GM18861 (cell line): ENCODE results near the gene SEMA6D.

ENCODE experiments used
- ATAC-seq: cut with Tn5 transposase; IDR thresholded peaks from one replicate; pipeline ENCODE4 v1.9.1; 2021; ENCODE audit not compliant: unreplicated experiment

SEMA6D gene

DNA sequence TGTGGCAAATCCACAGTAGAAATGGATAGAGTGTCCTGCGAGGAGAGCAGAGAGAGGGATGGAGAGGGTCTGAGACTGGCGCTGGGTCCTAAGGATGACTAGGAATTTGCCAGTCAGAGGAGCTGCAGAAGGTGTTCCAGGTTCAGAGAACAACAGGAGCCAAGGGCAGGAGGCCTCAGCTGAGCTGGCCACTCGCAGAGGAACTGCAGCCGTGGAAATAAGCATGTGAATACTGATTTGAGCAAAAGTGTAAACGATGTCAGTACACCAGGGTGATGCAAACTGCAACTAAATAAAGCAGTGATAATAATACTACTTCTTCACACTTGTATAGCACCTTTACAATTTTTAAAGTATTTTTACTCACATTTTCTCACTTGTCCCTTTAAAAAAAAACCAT lies 24.6 kb downstream of the SEMA6D start:
- no peak for ATAC-seq

DNA sequence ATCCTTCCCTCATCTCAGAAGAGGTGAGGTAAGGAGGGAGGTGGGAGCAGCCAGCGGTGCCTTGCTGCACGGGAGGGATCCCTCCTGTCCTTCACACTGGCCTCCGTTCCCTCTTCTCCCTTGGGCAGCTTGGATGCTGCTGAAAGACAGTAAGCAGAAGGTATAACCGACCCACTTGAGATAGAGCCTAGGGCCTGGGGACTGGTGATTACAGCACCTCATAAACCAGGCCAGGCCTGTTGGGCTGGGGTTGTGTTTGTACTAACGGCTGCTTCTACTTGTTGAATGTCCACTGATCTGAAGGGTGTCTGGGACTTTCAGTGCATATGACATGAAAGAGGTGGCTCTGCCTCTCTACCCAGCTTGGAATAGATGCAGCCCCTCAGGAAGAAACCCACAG lies 25.0 kb downstream of the SEMA6D start:
- ATAC-seq, result no peak

DNA sequence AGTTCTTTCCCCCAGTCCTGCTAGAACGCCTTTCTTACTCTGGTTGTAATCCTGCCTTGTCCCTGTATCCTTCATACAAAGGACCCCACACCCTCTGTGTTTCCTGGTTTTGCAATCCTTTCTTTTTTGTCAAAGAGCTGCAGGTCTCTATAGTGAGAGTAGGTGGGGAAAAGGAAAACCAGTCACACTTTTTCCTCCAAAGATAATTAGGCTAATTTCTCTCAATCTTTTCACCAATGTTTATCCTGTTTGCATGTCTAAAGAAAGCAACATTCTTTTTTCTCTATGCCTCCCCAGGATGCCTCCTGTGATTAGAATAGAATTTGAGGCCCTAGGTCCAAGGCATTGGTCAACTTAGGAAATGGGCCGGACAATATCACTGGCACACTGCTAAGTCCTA lies 25.4 kb downstream of the SEMA6D start:
- ATAC-seq, result no peak

DNA sequence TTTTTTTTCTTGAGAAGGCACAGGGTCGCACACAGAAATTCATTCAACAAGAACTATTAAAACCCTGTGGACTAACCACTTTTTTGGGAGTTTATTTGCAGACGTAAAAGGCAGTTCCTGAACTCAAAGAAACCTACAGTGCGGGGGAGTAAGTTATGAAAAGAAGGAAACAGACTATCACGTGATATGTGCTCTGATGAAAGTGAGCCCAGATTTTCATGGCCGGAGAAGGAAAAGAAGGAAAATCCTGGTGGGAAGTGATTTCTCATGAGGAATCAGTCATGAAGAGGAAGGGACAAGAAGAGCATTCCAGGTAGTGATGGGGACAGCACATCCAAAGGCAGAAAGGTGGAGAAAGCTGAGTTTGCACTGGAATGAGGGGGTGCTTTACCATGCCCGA lies 26.1 kb downstream of the SEMA6D start:
- ATAC-seq, result no peak

DNA sequence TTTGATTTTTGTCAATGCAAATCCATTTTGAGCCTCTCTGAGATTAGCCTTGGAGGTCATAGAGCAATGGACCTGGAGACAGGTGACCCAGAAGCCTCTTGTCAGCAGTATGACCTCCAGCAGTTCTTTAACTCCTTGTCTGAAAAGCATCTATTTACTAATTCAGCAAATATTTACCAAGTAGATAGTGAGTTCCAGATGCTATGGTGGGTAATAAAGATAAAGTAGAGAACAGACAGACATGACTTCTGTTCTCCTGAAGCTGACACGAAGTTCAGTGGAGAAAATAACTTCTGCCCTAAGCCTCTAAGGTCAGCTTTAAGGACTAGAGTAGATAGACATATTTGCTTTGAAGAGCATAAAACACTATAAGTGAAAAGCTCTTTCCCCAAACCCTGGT lies 26.6 kb downstream of the SEMA6D start:
- no peak for ATAC-seq

DNA sequence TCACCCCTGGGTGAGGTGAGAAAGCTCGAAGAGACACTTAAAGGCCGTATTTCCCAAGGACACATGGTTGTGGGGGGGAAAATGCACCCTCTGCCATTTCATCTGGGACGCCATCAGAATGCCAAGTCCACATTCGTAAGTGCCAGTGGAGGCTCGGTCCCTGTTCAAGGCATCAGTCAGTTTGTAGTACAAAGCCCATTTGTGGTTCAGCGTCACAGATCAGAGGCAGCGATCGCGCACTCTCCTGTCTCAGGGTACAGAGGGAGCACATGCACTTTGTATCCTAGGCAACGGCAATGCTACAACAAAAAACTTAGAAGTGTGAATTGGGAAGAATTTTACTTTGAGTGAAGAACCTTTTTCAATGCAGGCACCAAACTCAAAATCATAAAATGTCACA lies 27.2 kb downstream of the SEMA6D start:
- ATAC-seq, result no peak

DNA sequence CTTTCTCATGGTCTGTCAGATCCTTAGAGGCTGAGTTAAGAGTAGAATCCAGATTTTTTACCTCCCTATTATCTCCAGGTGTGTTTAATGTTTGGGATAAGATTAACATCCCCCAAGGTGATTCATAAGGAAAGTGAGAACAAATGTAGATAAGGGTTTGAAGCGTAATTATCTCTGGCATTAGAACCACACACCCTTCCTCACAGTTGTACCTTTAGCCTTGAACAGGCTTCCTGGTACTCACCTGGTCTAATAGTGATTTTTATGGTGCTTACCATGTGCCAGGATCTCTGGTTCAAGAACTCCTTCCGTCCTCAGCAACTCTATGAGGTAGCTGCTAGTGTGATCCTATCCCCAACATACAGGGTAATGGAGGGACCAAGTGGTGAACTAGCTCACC lies 27.7 kb downstream of the SEMA6D start:
- no peak for ATAC-seq

DNA sequence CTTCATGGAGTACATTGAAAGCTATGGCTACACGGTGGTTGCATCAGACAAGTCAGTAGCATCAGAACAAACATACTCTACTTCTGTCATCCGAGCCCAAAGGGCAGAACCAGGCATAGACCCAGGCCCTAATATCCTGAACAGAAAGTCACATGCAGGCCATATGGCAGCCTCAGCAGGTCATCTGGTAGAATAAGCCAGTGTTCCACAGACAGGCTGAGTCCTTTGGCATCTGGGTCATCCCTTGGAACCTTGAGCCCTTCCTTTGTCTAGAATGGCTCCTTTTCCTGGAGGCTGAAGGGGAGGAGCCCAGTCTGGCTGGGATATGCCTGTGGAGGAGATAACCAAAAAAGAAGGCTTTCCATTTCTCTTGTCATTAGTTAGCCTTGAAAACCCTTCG lies 29.2 kb downstream of the SEMA6D start:
- ATAC-seq, result no peak

DNA sequence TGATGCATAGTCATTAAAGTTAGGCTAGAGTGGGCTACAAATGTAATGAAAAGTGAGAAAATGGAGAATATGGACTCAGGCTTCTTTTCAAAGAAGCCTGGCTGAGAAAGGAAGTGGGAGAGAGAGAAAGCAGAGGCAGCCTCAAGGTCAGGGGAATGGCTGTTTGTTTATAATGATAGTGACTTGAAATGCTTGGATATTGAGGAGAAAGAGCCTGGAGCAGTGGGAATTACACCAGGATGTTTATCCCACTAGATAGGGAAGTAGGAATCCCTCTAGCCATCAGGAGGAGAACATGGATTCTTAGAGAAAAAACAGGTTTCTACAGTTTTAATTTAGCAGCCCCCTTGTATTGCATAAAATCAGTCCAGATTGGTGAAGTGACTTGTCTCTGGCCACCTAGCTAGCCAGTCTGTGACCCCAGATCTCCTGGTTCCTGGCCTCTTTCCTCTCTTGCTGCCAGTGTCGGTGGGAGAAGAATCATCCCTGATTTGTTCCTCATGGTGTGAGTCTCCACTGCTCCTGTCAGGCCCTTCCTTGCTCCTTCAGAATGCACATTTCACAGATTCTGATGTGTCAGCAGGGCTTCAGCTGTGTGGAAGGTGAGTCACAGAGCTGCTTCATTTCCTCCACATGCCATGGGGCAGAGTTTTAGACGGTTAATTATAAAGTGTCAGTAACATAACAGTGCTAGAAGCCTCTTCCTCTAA lies 32.9 kb downstream of the SEMA6D start:
- no peak for ATAC-seq

DNA sequence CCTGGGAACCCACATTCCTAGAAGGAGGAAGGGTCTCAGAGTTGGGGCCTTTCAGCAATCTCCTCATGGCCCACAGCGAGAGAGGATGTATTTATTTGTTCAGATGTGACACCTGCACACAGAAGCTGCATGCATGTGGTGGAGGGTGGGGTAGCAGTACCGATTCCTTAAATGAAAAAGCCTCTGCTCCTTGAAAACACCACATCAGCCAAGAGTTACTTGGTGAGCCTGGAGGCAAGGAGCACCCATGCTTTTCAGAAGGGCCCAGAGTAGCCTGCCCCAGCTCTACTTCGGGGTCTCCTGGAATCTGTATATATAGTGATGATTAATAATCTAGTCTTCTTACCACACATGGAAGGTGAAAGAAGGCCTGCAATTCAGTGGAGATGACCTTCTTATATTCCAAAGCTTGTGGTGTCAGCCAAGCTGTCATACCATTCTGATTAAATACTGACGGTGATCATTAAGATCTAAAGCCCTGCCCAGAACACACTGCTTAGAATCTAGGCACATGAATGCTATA lies 33.5 kb downstream of the SEMA6D start:
- no peak for ATAC-seq

DNA sequence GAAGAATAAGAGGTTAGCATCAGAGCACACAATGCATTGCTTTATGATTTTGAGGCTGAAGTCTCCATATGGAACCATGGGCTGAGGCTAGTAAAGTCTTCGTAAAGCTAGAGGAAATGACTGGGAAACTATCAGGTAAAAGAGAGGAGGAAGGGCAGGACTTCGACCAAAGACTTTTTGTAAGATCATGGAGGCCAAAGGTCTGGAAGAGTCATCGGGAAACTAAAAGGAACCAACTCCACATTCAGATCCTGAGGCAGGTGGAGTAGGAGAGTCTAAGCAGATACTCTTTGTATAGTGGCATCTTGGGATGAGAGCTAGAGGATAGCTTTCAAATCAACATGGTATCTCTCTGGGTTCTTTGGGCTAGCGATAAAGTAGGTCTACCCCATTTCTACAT lies 36.3 kb downstream of the SEMA6D start:
- no peak for ATAC-seq

DNA sequence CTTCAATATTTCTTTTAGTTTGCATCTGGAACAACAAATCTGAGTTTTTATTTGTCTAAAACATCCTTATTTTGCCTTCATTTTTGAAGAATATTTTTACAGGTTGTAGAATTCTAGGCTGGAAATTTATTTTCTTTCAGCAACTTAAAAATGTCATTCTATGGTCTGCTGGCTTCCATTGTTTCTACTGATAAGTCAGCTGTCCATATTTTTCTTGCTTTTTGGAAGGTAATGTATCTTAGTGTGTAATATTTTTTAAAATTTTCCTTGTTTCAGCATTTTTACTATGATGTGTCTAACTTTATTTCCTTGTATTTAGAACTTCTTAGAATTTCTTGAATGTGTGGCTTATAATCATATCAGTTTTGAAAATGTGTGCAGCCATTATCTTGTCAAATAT lies 37.0 kb downstream of the SEMA6D start:
- no peak for ATAC-seq

DNA sequence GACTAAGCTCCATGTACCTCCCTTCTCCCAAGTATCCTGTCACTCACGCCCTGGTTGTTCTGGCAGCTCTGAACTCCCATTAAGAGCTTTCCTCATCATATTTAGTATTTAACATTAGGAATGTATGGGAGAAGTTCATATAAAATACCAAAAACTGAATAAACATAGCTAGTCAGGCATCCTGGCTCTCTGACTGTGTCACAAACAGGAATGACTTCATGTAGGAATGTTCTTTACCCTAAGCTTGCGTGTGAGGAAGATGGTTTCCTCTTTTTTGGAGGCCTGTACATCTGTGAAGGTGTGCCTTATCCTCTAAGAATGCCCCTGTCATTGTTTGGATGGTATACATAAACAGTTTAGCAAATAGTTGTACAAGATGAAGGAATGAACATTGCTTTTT lies 38.6 kb downstream of the SEMA6D start:
- no peak for ATAC-seq

DNA sequence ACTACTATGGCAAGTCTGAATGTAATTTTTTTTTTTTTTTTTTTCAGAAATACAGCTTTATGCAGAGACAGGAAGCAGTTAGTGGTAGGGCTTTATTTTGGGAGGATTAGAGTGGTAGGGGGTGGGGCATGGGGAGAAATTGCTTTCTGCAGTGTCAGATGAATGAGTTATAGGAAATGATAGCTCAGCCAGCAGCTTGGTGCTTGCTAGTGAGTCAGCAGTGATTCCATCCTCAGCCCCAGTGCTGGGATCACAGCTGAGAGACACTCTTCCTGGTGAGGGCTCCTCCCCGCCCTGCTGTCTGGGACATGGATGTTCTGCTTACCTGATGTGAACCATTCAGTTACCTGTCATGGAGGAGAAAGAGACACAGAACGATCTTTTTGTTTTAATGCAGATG lies 39.6 kb downstream of the SEMA6D start:
- no peak for ATAC-seq

DNA sequence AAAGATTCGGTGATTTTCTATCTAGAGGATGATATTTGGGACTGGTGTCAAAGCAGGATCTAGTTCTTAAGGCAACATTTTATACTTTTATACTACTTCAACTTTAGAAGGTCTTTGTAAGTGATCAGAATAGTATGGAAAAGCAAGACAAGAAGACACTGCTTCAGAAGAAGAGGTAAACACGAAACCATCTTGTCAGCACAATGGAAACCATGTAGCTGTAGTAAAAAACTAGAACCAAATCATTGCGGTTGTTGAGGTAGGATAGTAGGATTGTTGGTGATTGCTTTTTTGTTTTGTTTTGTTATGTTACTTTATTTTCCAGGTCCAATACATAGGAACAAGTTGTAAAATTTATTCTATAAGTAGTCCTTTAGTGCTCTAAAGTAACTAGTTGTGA lies 40.0 kb downstream of the SEMA6D start:
- no peak for ATAC-seq

DNA sequence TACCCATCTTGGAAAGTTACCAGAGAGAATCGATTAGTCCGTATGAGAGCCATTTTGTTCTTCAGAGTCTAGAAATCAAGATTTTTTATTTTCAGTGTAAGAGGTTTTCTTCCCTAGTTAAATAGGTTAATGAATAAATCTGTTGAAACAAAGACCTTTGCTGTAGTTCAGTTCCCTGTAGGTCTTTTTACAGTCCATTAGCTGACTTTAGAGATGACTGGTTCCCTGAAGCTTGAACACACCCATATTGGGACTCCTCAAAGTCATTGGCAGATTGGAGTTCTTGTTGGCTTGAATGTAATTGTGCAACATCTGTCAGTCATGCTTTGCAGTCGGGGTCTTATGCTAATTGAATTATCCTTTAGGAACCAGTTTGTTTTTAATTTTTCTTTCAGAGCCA lies 45.3 kb downstream of the SEMA6D start:
- no peak for ATAC-seq

DNA sequence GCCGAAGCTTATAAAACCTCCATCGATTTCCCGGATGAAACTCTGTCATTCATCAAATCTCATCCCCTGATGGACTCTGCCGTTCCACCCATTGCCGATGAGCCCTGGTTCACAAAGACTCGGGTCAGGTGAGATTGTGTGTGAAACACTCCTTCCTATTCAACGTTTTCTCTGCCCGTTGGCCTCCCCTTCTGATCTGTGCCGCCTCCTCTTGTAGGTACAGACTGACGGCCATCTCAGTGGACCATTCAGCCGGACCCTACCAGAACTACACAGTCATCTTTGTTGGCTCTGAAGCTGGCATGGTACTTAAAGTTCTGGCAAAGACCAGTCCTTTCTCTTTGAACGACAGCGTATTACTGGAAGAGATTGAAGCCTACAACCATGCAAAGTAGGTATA lies 47.4 kb downstream of the SEMA6D start:
- no peak for ATAC-seq

DNA sequence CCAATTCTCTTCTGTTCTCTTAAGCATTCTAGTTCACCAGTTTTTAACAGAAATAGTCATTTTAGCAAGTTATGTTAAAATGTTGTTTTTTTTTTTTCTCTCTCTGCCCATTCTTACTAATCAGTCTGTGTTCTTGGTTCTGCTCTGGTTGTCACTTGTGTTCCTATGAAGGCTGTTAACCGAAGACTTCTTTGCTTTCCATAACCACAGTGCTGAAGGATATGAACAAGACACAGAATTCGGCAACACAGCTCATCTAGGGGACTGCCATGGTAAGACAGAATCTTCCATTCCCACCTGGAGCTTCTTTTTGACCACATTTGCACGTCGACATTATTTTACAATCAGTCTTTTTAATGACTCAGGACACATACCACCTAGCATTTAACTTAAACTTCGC lies 49.1 kb downstream of the SEMA6D start:
- ATAC-seq, result no peak

DNA sequence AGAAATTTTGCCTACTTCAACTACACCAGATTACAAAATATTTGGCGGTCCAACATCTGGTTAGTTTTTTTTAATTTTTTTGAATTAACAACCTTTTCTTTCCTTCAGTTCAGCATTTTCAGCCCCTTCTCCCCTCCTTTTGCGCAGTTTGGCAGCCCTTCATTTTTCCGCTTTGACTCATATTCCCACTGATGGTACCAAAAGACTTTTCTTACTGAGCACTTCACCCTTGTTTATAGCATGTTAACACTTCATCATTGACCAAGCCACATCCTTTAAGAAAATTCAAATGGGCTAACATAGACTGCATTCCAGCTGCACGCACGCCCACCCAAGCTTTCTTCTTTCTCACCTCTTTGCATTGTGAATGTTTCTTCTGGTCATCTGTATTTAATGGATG lies 49.7 kb downstream of the SEMA6D start:
- no peak for ATAC-seq

DNA sequence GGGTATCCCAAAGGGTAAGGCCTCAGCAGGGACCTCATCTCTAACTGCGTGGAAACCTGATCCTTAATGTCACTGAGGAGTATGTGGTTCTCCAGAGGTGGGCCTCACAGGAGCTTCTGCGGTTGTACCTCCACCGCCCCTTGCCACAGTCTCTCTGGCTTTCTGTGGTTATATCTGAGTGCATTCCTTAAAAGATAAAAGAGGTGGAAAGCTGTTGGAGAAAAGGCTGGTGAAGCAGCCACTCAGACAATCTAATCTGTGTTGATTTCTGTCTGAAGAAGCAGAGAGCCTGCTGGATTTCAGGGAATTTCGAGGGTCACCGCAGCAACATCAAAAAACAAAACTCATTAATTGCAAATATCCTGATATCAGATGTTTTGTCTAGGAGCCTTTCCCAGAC lies 51.4 kb downstream of the SEMA6D start:
- no peak for ATAC-seq

DNA sequence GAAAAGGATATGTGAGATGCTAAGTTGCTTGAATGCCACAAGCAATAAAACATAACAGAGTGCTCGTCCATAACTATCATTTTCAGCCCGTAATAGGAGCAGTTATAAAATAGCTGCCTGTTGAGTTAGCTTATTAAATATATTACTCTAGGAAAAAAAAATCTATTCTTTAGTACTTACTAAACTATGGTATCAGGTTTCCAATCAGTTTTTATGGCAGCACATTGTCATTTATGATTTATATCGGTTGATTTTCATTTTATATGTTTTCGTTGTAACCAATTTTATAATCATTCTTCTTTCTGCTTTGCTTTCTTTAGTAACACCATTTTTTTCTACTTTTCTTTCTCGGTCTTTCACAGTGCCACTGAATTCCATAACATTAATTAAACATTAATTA lies 51.9 kb downstream of the SEMA6D start:
- ATAC-seq, result no peak

DNA sequence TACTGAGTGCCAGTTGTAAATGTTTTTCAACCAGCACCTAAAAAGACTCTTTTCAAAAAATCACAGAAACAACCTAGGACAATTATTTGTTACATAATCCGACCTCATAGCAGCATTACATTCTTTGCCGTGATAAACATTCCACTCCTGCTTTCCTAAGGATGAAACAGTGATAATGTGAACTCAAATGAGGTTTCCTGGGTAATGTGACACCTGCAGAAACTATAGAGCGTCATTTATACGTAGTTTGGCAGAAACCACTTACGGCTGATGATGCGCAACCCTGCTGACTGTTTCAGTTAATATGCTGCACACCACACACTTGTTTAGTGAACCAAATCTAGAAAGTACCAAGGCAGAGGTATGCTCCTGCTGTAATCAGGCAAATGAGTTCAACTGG lies 55.8 kb downstream of the SEMA6D start:
- no peak for ATAC-seq

DNA sequence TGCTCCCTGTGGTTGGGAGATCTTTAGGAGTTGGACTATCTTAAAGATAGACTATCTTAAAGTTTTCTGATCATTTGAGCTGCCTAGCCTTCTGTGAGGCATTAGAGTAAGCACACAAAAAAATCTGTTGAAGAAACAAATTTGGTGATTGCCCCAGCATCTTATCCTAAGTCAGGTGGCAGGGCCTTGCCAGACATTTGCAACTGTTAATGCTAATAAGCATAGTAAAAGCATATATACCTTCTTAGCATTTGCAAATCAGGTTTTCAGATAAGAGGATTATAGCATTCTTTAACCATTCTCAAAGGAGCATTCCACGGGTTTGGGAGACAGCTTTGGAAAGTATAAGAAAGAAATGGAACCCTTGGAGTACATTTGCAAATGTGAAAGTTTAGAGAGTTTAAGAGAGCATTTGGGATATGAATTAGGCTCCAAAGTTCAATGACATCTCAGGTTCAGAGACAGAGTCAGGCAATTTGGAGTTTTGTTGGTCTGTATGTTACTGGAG lies 61.0 kb downstream of the SEMA6D start:
- no peak for ATAC-seq
